ENCODE data around the gene FRMD4B. TPM values are rescaled to one million over a fixed set of nuclear protein-coding genes. Genes with fewer than 3 reads are reported as not detected.

Gene FRMD4B
- polyA plus RNA-seq, 2 of the 4 experiments (the other 2 are of a cell fraction), result 0.92 to 5.9 TPM

DNA sequence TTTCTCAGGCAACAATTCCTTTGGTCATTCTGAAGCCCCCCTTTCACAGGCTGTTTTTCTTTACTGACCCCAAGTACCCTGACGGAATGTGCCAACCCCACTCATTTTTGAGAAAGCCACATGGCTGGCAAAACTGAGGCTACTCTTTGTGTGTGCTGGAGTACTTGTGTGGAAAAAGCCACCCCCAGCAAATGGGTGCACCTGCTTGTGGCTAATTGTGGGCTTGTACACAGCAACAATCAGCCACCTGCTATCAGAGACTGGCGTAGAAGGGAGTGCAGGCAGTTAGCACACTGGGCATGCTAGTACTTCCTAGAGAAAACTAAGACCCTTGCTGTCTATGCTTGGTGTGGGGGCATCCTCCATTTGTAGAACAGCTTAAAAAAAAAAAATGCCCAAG lies 153.4 kb downstream of the FRMD4B start:
- H3K9me3 ChIP-seq, result no peaks in the 10 kb centered on the region
- no peak overlapping the region for H3K4me3 ChIP-seq
- peaks cover 9% of the 10 kb centered on the region for H3K4me1 ChIP-seq
- ChIA-PET CTCF (interaction anchor here (0.5 to 0.6 kb wide), 2 partner anchors 161 to 421 kb away, joined by 3 to 4 read pairs; no protein-coding TSS in a partner anchor), POLR2A (interaction anchor here (0.6 kb wide), 2 partner anchors 20 to 424 kb away, joined by 3 read pairs; no protein-coding TSS in a partner anchor)
- peak overlapping the region; percentile 20; the same call in 2 of the 3 replicates for H3K4me2 ChIP-seq
- DNase-seq (ENCODE audit: low read depth in 1 of 2, low spot score in 1 of 2), result no peak
- no peak for ATAC-seq
- FAIRE-seq, result no peak
- WGBS (ENCODE audit: missing lambda C conversion rate), result 96% methylated on average over 2 of the region's 2 CpGs
- no peak for TF ChIP-seq RARB (CRISPR knock-in tag; IDR thresholded peaks at IDR 0.05)
- TF ChIP-seq, protein P1, sequence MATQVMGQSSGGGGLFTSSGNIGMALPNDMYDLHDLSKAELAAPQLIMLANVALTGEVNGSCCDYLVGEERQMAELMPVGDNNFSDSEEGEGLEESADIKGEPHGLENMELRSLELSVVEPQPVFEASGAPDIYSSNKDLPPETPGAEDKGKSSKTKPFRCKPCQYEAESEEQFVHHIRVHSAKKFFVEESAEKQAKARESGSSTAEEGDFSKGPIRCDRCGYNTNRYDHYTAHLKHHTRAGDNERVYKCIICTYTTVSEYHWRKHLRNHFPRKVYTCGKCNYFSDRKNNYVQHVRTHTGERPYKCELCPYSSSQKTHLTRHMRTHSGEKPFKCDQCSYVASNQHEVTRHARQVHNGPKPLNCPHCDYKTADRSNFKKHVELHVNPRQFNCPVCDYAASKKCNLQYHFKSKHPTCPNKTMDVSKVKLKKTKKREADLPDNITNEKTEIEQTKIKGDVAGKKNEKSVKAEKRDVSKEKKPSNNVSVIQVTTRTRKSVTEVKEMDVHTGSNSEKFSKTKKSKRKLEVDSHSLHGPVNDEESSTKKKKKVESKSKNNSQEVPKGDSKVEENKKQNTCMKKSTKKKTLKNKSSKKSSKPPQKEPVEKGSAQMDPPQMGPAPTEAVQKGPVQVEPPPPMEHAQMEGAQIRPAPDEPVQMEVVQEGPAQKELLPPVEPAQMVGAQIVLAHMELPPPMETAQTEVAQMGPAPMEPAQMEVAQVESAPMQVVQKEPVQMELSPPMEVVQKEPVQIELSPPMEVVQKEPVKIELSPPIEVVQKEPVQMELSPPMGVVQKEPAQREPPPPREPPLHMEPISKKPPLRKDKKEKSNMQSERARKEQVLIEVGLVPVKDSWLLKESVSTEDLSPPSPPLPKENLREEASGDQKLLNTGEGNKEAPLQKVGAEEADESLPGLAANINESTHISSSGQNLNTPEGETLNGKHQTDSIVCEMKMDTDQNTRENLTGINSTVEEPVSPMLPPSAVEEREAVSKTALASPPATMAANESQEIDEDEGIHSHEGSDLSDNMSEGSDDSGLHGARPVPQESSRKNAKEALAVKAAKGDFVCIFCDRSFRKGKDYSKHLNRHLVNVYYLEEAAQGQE (IDR thresholded peaks at IDR 0.05), result no peak
- TF ChIP-seq, protein P2, sequence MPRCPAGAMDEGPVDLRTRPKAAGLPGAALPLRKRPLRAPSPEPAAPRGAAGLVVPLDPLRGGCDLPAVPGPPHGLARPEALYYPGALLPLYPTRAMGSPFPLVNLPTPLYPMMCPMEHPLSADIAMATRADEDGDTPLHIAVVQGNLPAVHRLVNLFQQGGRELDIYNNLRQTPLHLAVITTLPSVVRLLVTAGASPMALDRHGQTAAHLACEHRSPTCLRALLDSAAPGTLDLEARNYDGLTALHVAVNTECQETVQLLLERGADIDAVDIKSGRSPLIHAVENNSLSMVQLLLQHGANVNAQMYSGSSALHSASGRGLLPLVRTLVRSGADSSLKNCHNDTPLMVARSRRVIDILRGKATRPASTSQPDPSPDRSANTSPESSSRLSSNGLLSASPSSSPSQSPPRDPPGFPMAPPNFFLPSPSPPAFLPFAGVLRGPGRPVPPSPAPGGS (IDR thresholded peaks at IDR 0.05), result no peak
- no peak for TF ChIP-seq CHD4 (IDR thresholded peaks at IDR 0.05; ENCODE audit: borderline replicate concordance)
- TF ChIP-seq, protein P3, sequence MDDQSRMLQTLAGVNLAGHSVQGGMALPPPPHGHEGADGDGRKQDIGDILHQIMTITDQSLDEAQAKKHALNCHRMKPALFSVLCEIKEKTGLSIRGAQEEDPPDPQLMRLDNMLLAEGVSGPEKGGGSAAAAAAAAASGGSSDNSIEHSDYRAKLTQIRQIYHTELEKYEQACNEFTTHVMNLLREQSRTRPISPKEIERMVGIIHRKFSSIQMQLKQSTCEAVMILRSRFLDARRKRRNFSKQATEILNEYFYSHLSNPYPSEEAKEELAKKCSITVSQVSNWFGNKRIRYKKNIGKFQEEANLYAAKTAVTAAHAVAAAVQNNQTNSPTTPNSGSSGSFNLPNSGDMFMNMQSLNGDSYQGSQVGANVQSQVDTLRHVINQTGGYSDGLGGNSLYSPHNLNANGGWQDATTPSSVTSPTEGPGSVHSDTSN (IDR thresholded peaks at IDR 0.05), result no peak
- no peak for TF ChIP-seq ESRRA (IDR thresholded peaks at IDR 0.05; ENCODE audit: borderline replicate concordance, low read length)
- no peak for TF ChIP-seq ZC3H11A (IDR thresholded peaks at IDR 0.05)
- no peak for TF ChIP-seq HOXB5 (CRISPR knock-in tag; IDR thresholded peaks at IDR 0.05)
- no peak for TF ChIP-seq NR3C1 (IDR thresholded peaks at IDR 0.05)
- no peak overlapping the region for H3K27ac ChIP-seq

DNA sequence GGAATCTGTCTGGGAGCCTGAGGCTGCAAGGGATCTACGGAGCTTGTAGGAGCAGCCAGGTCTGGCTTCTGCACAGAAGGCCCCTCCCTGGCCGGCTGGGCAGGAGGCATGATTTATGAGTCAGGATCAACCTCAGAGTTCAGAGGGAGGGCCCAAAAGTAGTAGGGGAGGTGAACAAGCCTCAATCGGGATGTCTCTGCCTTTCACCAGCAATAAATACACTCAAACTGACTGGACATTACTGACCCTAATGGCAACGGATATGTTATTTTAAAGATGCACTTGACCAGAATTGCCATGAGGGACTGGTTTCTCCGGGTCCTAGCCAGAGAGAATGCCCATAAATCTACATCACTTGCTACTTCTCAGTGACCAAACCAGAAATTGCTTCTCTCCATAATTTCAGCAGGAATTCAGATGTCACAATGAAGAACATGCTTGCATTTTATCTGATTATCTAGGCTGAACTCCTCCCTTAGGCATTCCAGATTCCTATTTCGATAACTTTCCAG lies 153.9 kb downstream of the FRMD4B start:
- ChIA-PET CTCF (no interaction called here), POLR2A (interaction anchor here (0.6 kb wide), 2 partner anchors 19 to 425 kb away, joined by 3 read pairs; no protein-coding TSS in a partner anchor)
- ATAC-seq, result peak; percentile 71 to 81; a peak in 5 of 6 replicates
- Histone ChIP-seq H3K4me2 (peak overlapping the region; percentile 20), H3K4me3 (no peak overlapping the region), H3K27ac (no peak overlapping the region), H3K9me3 (no peaks in the 10 kb centered on the region), H3K4me1 (peaks cover 9% of the 10 kb centered on the region)
- peak in 1 of 2 experiments; percentile 32 for DNase-seq (ENCODE audit: low read depth in 1 of 2, low spot score in 1 of 2)
- FAIRE-seq, result no peak
- WGBS (ENCODE audit: missing lambda C conversion rate), result 31% methylated on average over 6 of the region's 6 CpGs
- TF ChIP-seq, protein P4, sequence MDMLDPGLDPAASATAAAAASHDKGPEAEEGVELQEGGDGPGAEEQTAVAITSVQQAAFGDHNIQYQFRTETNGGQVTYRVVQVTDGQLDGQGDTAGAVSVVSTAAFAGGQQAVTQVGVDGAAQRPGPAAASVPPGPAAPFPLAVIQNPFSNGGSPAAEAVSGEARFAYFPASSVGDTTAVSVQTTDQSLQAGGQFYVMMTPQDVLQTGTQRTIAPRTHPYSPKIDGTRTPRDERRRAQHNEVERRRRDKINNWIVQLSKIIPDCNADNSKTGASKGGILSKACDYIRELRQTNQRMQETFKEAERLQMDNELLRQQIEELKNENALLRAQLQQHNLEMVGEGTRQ (IDR thresholded peaks at IDR 0.05), result no peak
- TF ChIP-seq FOSB (CRISPR knock-in tag; IDR thresholded peaks at IDR 0.05) (no peak), HOXB5 (CRISPR knock-in tag; IDR thresholded peaks at IDR 0.05) (no peak), CHD2 (IDR thresholded peaks at IDR 0.05; ENCODE audit: low read length, partially characterized antibody) (no peak), NPAS2 (CRISPR knock-in tag; IDR thresholded peaks at IDR 0.05; ENCODE audit: borderline replicate concordance) (no peak)

DNA sequence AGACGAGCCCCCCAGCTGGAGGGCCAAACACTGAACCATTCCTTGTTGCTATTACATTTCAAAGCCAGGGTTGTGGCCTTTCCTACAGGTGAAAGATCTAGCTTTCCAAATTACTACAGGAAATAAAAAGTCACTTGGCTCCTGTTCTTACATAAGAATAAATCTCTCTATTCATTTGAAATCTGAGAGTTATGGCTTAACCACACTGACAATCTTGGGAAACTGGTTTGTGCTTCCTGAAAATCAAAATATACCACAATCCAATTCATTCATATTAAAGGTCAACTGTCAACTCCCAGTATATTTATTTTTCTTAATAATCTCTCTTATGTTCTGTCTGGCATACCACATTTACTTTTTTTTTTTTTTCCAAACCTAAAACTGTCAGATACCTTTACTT lies 159.8 kb downstream of the FRMD4B start:
- H3K27ac ChIP-seq, result no peak overlapping the region
- ATAC-seq (no peak), DNase-seq (ENCODE audit: low read depth in 1 of 2, low spot score in 1 of 2) (no peak), FAIRE-seq (no peak)
- H3K4me1 ChIP-seq, result no peaks in the 10 kb centered on the region
- WGBS (ENCODE audit: missing lambda C conversion rate), result 42% methylated on average over 1 of the region's 1 CpG
- CTCF ChIA-PET, result interaction anchor here (1.3 kb wide), 1 partner anchor 80 kb away, joined by 3 read pairs; no protein-coding TSS in a partner anchor
- POLR2A ChIA-PET, result no interaction called here
- no peak overlapping the region for H3K4me2 ChIP-seq
- TF ChIP-seq, protein P5, sequence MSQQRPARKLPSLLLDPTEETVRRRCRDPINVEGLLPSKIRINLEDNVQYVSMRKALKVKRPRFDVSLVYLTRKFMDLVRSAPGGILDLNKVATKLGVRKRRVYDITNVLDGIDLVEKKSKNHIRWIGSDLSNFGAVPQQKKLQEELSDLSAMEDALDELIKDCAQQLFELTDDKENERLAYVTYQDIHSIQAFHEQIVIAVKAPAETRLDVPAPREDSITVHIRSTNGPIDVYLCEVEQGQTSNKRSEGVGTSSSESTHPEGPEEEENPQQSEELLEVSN (IDR thresholded peaks at IDR 0.05; ENCODE audit: borderline replicate concordance, low read depth), result no peak
- H3K4me3 ChIP-seq, result no peak overlapping the region
- no peaks in the 10 kb centered on the region for H3K9me3 ChIP-seq

Data from A549 (cell line).